Peyer's patch (tissue), 4 donors: ENCODE measurements around the gene CCAR1. TPM values are rescaled to one million over a fixed set of nuclear protein-coding genes. Genes with fewer than 3 reads are reported as not detected.
"Not testable (repeated sequence)": the region's sequence is repeated elsewhere in the genome, so short reads cannot be mapped to it uniquely, and the experiment has no call there.

ENCODE experiments used
- DNase-seq, 3 donors: peaks; one replicate each; pipeline ENCODE4 v3.0.0-alpha.2; 2017 to 2019
- H3K27ac ChIP-seq, 4 donors: fragments of 200-600 bp; sonication (generic); one replicate each; pipeline ENCODE4 v1.5.1; 2016 to 2019
- H3K27me3 ChIP-seq, 2 donors: fragments of 200-600 bp; sonication (generic); one replicate each; pipeline ENCODE4 v1.5.1; 2019
- H3K36me3 ChIP-seq, 3 donors: fragments of 200-600 bp; sonication (generic); one replicate each; pipeline ENCODE4 v1.5.1; 2016 to 2019
- H3K4me1 ChIP-seq, 4 donors: fragments of 200-600 bp; sonication (generic); one replicate each; pipeline ENCODE4 v1.5.1; 2016 to 2019
- H3K4me3 ChIP-seq, 4 donors: fragments of 200-600 bp; sonication (generic); 1 replicate in 3 of 4; 2 replicates in 1 of 4; pipeline ENCODE4 v1.5.1; 2016 to 2019; ENCODE audit warnings: mild to moderate bottlenecking in 1 of 4
- H3K9me3 ChIP-seq, 4 donors: fragments of 200-600 bp; sonication (generic); one replicate each; pipeline ENCODE4 v1.5.1; 2016 to 2019; ENCODE audit warnings: mild to moderate bottlenecking in 1 of 4
- CTCF ChIP-seq, 6 experiments: fragments of 450-650 bp in 4 of 6; fragments of 200-600 bp in 2 of 6; sonication (generic) in 1 of 6; IDR thresholded peaks; one replicate each; pipeline ENCODE4 v1.5.1; 2017 to 2019; ENCODE audit warnings: antibody characterized with exemption in 6 of 6, mild to moderate bottlenecking in 3 of 6, moderate library complexity in 1 of 6
- POLR2A ChIP-seq, 2 donors: fragments of 450-650 bp; IDR thresholded peaks; one replicate each; pipeline ENCODE4 v1.5.1; 2017; ENCODE audit warnings: antibody characterized with exemption in 2 of 2, mild to moderate bottlenecking in 2 of 2, moderate library complexity in 2 of 2
- small RNA-seq, 2 donors: library from RNA; depleted of rRNA; stranded (forward); fragments of <200 nt; gene quantifications; one replicate each; pipeline ENCODE3, GENCODE V24; 2016
- total RNA-seq, 4 donors: library from RNA; depleted of rRNA; stranded (reverse); fragments of >200 nt; gene quantifications; one replicate each; pipeline ENCODE4 v1.1.0, GENCODE V29; 2016

The CCAR1 gene
- total RNA-seq, 4 donors from 2014 or later = 63.7 to 215 (median 88.5) TPM

GRCh38 chr10:68829521-68829920 is 108.5 kb downstream of the CCAR1 start:
- DNase-seq = no peak
- Histone ChIP-seq H3K9me3 (no peaks in the 10 kb centered on the region), H3K27ac (no peak overlapping the region), H3K27me3 (no peaks in the 10 kb centered on the region), H3K36me3 (no peaks in the 10 kb centered on the region), H3K4me3 (no peak overlapping the region), H3K4me1 (peaks cover 0 to 8% (median 3%) of the 10 kb centered on the region in 4 donors)
- TF ChIP-seq POLR2A (IDR thresholded peaks at IDR 0.05) (no peak), CTCF (IDR thresholded peaks at IDR 0.05) (no peak)

- Histone ChIP-seq H3K4me3 (no peak overlapping the region), H3K36me3 (no peaks in the 10 kb centered on the region), H3K27me3 (no peaks in the 10 kb centered on the region), H3K9me3 (no peaks in the 10 kb centered on the region), H3K27ac (no peak overlapping the region), H3K4me1 (peaks cover 0 to 8% (median 3%) of the 10 kb centered on the region in 4 donors)
- no peak for DNase-seq
- TF ChIP-seq POLR2A (IDR thresholded peaks at IDR 0.05) = no peak
- TF ChIP-seq CTCF (IDR thresholded peaks at IDR 0.05) = no peak
These were observed 108.9 kb downstream of the CCAR1 start for GRCh38 chr10:68829952-68830351.

GRCh38 chr10:68831961-68832455 is 111.0 kb downstream of the CCAR1 start:
- Histone ChIP-seq H3K27me3 (no peaks in the 10 kb centered on the region), H3K36me3 (no peaks in the 10 kb centered on the region), H3K27ac (no peak overlapping the region), H3K9me3 (no peaks in the 10 kb centered on the region), H3K4me3 (no peak overlapping the region), H3K4me1 (peaks cover 0 to 3% (median under 1%) of the 10 kb centered on the region in 4 donors)
- TF ChIP-seq POLR2A (IDR thresholded peaks at IDR 0.05) = no peak
- TF ChIP-seq CTCF (IDR thresholded peaks at IDR 0.05) = no peak
- DNase-seq = no peak

GRCh38 chr10:68832601-68833000 is 111.6 kb downstream of the CCAR1 start:
- H3K4me3 ChIP-seq = no peak overlapping the region
- no peaks in the 10 kb centered on the region for H3K4me1 ChIP-seq
- no peaks in the 10 kb centered on the region for H3K36me3 ChIP-seq
- H3K27ac ChIP-seq = no peak overlapping the region
- H3K9me3 ChIP-seq = no peaks in the 10 kb centered on the region
- no peaks in the 10 kb centered on the region for H3K27me3 ChIP-seq
- no peak for DNase-seq
- TF ChIP-seq CTCF (IDR thresholded peaks at IDR 0.05) (no peak), POLR2A (IDR thresholded peaks at IDR 0.05) (no peak)

- Histone ChIP-seq H3K27me3 (no peaks in the 10 kb centered on the region), H3K4me3 (no peak overlapping the region), H3K27ac (no peak overlapping the region), H3K9me3 (no peaks in the 10 kb centered on the region), H3K4me1 (no peaks in the 10 kb centered on the region), H3K36me3 (no peaks in the 10 kb centered on the region)
- DNase-seq = no peak
- TF ChIP-seq CTCF (IDR thresholded peaks at IDR 0.05) (no peak), POLR2A (IDR thresholded peaks at IDR 0.05) (no peak)
These were observed 116.7 kb downstream of the CCAR1 start for GRCh38 chr10:68837626-68838322.

GRCh38 chr10:68840650-68841049 is 119.6 kb downstream of the CCAR1 start:
- H3K27ac ChIP-seq, H3K9me3 ChIP-seq, H3K36me3 ChIP-seq, H3K4me3 ChIP-seq, H3K27me3 ChIP-seq, DNase-seq, H3K4me1 ChIP-seq: not testable (repeated sequence)

Small RNAs within 50 kb of the gene (small RNA-seq; reads per million reads assigned to genes)
- gene MIR1254-1 = 0 reads per million in 2 donors
- gene RF00019 = 0 reads per million in 2 donors

Other genes starting within 250 kb of the CCAR1 start
- 10 to 100 TPM in 2 of 4 donors, 1 to 10 TPM in 2; 5.0 to 15.4 (median 10.0) TPM for gene DNA2, start 249.3 kb upstream of the CCAR1 start, total RNA-seq
- 100 to 1,000 TPM in 1 of 4 donors, 10 to 100 TPM in 3; 32.2 to 180 (median 40.0) TPM for gene SLC25A16, start 193.7 kb upstream of the CCAR1 start, total RNA-seq
- 1 to 10 TPM; 1.1 to 3.3 (median 1.4) TPM for gene TET1, start 160.9 kb upstream of the CCAR1 start, total RNA-seq
- gene STOX1, start 106.3 kb downstream of the CCAR1 start, total RNA-seq = 10 to 100 TPM in 1 of 4 donors, 1 to 10 TPM in 3; 2.5 to 19.8 (median 3.9) TPM
- 10 to 100 TPM in 3 of 4 donors, 1 to 10 TPM in 1; 8.2 to 25.6 (median 16.0) TPM for gene DDX50, start 180.1 kb downstream of the CCAR1 start, total RNA-seq
- 10 to 100 TPM; 17.8 to 50.3 (median 20.6) TPM for gene DDX21, start 234.9 kb downstream of the CCAR1 start, total RNA-seq